T-helper 22 cell (primary cell): ENCODE data around the gene SCRN1.

Experiments
- DNase-seq: peaks from one replicate; pipeline ENCODE4 v3.0.0-alpha.2; 2020; ENCODE audit warnings: low read depth

Gene SCRN1, protein sequence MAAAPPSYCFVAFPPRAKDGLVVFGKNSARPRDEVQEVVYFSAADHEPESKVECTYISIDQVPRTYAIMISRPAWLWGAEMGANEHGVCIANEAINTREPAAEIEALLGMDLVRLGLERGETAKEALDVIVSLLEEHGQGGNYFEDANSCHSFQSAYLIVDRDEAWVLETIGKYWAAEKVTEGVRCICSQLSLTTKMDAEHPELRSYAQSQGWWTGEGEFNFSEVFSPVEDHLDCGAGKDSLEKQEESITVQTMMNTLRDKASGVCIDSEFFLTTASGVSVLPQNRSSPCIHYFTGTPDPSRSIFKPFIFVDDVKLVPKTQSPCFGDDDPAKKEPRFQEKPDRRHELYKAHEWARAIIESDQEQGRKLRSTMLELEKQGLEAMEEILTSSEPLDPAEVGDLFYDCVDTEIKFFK

DNA sequence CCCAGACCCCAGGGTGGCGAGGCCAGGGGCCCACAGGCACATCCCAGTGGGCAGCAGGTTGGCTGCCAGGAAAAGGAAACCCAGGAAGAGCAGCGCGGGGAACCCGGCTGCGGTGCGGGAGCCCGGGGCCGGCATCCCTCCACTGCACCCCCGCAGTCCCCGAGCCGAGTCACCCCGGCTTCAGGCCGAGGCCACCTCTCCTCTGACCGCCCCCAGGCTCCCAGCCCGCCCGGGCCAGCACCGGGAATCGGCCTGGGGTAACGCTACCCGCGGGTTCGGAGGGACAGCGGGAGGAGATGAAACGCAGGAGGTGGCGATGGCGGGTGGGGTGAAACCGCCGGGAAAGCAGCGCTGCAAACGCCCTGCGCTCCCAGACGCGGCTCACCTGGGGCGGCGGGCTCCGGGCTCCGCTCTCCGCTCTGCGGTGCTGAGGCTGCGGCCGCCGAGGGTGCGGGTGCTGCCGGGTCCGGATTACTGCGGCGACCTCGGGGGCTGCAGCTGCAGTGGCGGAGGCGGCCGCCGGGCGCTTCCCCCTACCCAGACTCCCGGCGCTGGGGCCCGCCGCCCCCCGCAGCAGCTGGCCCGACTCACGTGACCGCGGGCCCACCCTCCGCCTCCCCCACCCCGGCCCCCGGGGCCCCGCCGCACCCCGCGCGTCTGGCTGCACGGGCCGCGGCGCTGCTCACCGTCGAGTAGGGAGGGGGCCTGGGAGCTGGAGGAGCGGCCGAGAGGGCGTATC lies at the start of gene SCRN1:
Gene SCRN1 (minus strand): TSS at position 545 of the 739 bp plus-strand sequence. CDS start 20,734 bp downstream, outside the sequence.
- no peak for DNase-seq

DNA sequence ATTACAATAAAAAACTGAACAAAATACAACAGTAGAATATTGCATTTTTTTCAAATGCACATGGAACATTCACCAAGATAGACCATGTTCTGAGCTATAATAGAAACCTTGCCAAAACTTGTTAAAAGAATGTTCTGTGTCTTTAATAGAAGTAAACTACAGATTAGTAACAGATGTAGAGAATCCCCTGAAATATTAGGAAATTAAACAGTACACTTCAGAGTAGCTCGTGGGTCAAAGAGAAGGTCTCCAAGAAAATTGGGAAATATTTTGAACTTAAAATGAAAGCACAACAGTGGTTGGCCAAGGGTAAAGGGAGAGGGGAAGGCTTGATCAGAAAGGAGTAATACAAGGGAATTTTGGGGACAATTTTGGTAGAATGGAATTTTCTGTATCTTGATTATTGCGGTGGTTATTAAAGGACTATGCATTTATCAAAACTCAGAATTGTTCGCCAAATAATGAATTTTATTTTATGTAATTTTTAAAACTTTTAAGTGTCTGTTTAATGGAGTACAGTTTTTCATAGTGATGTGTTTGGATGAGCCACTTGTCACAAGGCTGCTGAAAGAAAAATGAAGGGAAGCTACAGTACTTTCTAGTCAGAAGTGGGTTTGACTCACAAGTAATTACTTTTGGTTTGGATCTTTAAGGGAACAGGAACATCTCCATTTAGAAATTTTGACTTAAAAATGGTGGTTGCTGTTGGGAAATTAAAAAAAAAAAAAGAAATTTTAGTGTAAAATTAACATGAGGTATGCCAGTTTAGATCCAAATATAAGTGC lies 48.8 kb upstream of the SCRN1 start:
- DNase-seq = no peak

DNA sequence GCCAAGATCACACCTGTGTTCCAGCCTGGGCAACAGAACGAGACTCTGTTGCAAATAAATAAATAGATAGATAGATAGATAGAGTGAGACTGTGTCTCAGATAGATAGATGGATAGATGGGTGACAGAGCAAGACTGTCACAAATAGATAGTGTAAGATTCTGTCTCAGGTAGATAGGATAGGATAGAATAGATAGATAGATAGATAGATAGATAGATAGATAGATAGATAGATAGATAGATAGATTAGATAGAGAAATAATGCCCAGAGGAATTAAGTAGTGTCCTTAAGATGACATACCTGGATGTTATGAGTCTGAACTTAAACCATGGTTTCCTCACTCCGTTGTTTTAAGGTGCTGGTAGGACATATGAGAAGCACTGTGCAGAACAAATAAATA lies 46.6 kb upstream of the SCRN1 start:
- no peak for DNase-seq

- DNase-seq = no peak
Measured at GRCh38 chr7:30034501-30034900, 44.9 kb upstream of the SCRN1 start.

- DNase-seq = no peak
Measured at GRCh38 chr7:30032310-30033125, 42.9 kb upstream of the SCRN1 start.

- DNase-seq = no peak
Measured at GRCh38 chr7:30029696-30030095, 40.1 kb upstream of the SCRN1 start.

GRCh38 chr7:30028749-30029635 lies 39.4 kb upstream of the SCRN1 start:
- no peak for DNase-seq

- peak; percentile 73 for DNase-seq
Measured at GRCh38 chr7:30028216-30028748, 38.7 kb upstream of the SCRN1 start, which contains the start of gene PLEKHA8. Gene PLEKHA8, plus strand, starts transcription at chr7:30028412. Its CDS starts 351 bp downstream, at chr7:30028763.

GRCh38 chr7:30027740-30028215 lies 38.2 kb upstream of the SCRN1 start:
- no peak for DNase-seq

GRCh38 chr7:30027065-30027456 lies 37.5 kb upstream of the SCRN1 start:
- peak; percentile 25 for DNase-seq

DNA sequence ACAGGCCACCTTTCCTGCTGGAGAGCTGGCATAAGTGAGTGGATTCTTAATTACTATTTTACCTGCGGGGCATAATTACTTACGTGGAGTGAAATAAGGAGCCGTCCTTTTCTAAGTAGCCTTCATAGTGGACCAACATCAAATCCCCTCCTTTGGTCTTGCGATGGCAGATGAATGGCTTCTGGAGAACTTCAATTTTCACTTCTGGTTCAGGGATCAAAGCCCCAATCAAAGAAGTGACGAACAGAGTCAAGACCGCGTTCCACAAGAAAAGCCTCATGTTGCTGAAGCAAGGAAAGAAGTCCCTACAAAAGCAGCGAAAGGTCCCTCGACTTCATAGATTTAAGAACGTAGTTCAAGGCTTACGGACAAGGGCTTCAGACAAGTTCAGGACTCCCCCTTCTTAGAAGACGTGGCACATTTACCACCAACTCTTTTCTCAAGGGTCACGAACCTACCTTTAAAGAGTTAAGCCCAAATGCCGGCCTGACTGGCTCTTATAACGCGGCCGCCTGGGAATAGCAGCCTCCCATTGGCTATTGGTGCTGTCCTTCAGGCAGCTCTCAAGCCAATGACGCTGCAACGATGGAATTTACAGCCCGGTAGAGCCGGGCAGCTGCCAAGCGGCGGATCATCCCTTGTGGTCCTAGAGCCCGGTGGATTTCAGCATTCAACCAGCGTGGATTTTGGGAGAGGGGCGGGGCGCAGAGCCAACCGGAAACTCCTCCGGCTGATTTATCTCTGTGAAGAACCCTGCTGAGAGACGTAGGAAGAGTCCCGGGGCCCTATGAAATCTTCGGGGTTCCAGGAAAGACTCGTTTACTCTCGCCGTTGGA lies 36.8 kb upstream of the SCRN1 start, which contains the start of gene FKBP14:
Gene FKBP14 (minus strand): TSS at position 474 of the 836 bp plus-strand sequence. CDS start 194 bp downstream, at position 280.
- DNase-seq = peak; percentile 89

- DNase-seq = no peak
Measured at GRCh38 chr7:30023524-30023923, 33.9 kb upstream of the SCRN1 start.

DNA sequence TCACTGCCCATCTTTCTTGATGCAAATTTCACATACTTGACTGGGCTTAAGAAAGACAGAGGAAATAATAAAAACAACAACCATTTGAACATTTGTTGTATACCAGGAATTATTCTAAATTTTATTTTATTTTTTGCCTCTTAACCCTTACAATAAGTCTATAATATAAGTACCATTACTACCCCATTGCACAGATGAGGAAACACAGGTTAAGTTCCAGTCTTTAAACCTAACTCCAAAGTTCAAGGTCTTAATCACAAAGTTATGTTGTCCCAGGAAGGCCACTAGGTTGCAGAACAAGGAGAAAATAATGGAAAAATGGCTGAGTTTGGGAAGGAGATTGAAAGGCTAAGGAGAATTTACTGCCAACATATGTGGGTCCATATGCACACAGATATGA lies 33.4 kb upstream of the SCRN1 start:
- no peak for DNase-seq

DNA sequence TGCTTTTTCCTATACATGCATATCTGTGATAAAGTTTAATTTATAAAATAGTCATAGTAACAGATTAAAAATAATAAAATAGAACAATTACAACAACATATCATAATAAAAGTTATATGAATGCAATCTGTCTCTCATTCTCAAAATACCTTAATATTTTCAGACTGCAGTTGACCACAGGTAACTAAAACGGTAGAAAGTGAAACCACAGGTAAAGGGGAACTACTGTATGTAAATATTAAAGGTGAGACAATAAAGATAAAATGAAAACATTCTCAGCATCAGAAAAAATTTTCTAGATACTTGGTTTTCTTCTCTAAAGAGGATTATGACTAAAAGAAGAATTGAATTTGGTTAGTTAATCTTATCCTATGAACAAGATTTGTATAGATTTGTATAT lies 30.9 kb upstream of the SCRN1 start:
- no peak for DNase-seq

DNA sequence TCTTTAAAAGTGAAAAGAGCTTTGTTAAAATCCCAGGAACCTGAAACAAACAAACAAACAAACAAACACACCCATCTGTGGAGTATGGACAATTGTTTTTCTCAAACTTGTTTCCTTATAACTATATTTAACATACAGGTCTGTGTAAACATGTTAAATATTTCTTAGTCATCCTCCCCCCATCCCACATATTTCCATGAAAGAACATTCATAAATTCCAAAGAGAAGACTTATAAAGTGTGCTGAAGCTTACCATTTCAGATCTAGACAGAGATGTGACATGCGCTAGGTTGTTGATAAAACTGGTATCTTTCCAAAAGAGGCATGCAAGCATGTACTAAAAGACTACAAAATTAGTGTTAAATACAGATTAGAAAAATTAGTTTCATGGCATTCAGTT lies 30.4 kb upstream of the SCRN1 start:
- no peak for DNase-seq

GRCh38 chr7:30019387-30019786 lies 29.8 kb upstream of the SCRN1 start:
- no peak for DNase-seq

DNA sequence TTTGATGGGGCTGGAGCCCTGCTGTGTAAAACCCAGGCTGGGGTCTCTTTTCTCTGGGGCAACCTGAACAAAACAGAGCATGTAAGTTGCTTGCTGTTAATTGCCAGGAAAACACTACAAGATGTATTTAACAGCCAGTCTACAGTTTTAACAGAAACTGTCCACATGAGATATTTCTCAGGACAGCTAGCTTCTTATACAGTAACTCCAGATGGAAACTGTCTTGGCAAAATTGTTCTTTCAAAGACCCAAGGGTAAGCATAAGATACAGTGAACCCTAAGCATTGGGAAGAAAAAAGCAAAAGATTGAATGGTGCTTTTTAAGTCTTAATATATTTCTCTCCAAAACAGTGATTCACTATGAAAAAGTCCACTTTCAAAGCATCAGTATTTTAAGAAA lies 28.9 kb upstream of the SCRN1 start:
- no peak for DNase-seq

DNA sequence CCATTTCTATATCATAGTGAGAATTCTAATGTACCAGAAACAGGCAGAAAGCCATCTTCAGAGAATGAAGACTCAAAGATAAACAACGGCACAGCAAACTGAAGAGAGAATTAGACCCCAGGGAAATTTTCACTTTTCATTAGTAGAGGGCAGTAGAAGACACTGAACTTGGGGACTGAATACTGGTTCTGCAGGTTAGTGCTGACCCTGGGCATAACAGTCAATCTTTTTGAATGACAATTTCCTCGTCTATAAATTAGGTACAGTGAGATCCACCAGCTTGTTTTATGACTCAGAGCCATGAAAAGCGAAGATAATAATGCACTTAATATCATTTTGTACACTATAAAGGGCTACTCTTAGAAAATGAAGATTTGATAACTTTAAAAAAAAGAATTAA lies 23.2 kb upstream of the SCRN1 start:
- no peak for DNase-seq

- no peak for DNase-seq
Measured at GRCh38 chr7:30010021-30010420, 20.4 kb upstream of the SCRN1 start.
